Endodermal cell (in vitro differentiated cells): ENCODE data around the gene FARSB. TPM values are rescaled to one million over a fixed set of nuclear protein-coding genes. Genes with fewer than 3 reads are reported as not detected.

Experiments
- DNase-seq: peaks from one replicate; pipeline ENCODE4 v3.0.0-alpha.2; 2017
- H3K27ac ChIP-seq: 2 replicates; pipeline ENCODE4 v1.5.1; 2013; ENCODE audit warnings: mild to moderate bottlenecking, low read depth, low read length, moderate library complexity
- H3K27me3 ChIP-seq: 2 replicates; pipeline ENCODE4 v1.6.1; 2013; ENCODE audit warnings: mild to moderate bottlenecking, low read length, moderate library complexity; ENCODE audit not compliant: insufficient read depth, control insufficient read depth, poor library complexity, severe bottlenecking
- H3K36me3 ChIP-seq: 2 replicates; pipeline ENCODE4 v1.7.0; 2013; ENCODE audit warnings: mild to moderate bottlenecking, low read length, moderate library complexity; ENCODE audit not compliant: control insufficient read depth, insufficient read depth
- H3K4me1 ChIP-seq: one replicate; pipeline ENCODE4 v1.7.0; 2013; ENCODE audit warnings: low read length; ENCODE audit not compliant: control insufficient read depth, insufficient read depth
- H3K4me3 ChIP-seq: 2 replicates; pipeline ENCODE4 v1.5.1; 2013; ENCODE audit warnings: mild to moderate bottlenecking, low read length, moderate library complexity
- H3K9ac ChIP-seq: 2 replicates; pipeline ENCODE4 v1.6.1; 2013; ENCODE audit warnings: mild to moderate bottlenecking, low read length, moderate library complexity; ENCODE audit not compliant: poor library complexity, severe bottlenecking; ENCODE audit errors: extremely low read depth
- H3K9me3 ChIP-seq: 2 replicates; pipeline ENCODE4 v1.6.1; 2013; ENCODE audit warnings: mild to moderate bottlenecking, low read length, moderate library complexity; ENCODE audit not compliant: control insufficient read depth
- H3K27ac Mint-ChIP-seq: 2 replicates; pipeline ENCODE4 v1.8.0; 2020; ENCODE audit warnings: mixed read lengths
- H3K27me3 Mint-ChIP-seq: 2 replicates; pipeline ENCODE4 v1.8.0; 2021; ENCODE audit warnings: mild to moderate bottlenecking, mixed read lengths; ENCODE audit not compliant: insufficient read depth
- H3K36me3 Mint-ChIP-seq: 2 replicates; pipeline ENCODE4 v1.8.0; 2020; ENCODE audit warnings: low read depth, mixed read lengths
- H3K4me1 Mint-ChIP-seq: 2 replicates; pipeline ENCODE4 v1.8.0; 2020; ENCODE audit warnings: mixed read lengths
- H3K4me3 Mint-ChIP-seq: 2 replicates; pipeline ENCODE4 v1.8.0; 2020; ENCODE audit warnings: mild to moderate bottlenecking, moderate library complexity, mixed read lengths
- H3K9me3 Mint-ChIP-seq: 2 replicates; pipeline ENCODE4 v1.8.0; 2020; ENCODE audit warnings: mild to moderate bottlenecking, mixed read lengths
- WGBS, 2 experiments: methylation state at CpG; one replicate each; pipeline versions ENCODE4 v1.1.5 to v1.1.7; 2013; ENCODE audit warnings: missing lambda C conversion rate in 2 of 2, mixed read lengths in 1 of 2; ENCODE audit not compliant: insufficient coverage in 1 of 2, insufficient read length in 1 of 2; 5-methylcytosine and 5-hydroxymethylcytosine counted together
- total RNA-seq, 2 donors: library from RNA; stranded (reverse); fragmentation: NEBNext Ultra II Directional in 1 of 2; extraction: Animal tissue kit (Norgen Biotek cat#: 25700) in 1 of 2; gene quantifications; 2 replicates in 1 of 2; 3 replicates in 1 of 2; pipeline ENCODE4 v1.2.1, GENCODE V29; 2021
- TF ChIP-seq, protein P1 (sequence below): fragments of 200-600 bp; sonication (generic); conservative IDR thresholded peaks from 2 replicates; pipeline ENCODE4 v1.5.0; 2021; ENCODE audit warnings: antibody characterized with exemption, mild to moderate bottlenecking

The FARSB gene
- total RNA-seq, 2 donors from 2014 or later = 15.9 to 18.3 TPM

DNA sequence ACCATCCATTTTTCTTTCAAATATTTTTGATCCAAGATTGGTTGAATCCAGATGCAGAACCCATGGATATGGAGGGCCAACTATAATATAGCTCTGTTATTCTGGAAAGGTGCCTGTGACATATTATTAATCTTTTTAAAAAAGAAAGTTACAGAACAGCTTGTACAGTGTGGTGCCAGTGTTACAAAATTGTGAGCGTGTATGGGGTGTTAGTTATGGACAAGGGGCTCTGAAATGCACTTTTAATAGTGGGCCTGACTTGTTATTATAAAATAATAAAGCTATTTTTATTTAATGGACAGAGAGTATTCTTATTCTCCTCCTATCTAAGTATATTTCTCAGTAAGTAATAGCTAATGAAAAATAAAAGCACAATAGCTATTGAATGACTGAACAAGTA, 111.2 kb downstream of the FARSB start:
- Mint-ChIP-seq H3K9me3 (no peaks in the 10 kb centered on the region), H3K36me3 (no peaks in the 10 kb centered on the region), H3K4me1 (no peaks in the 10 kb centered on the region), H3K27me3 (peaks cover 7% of the 10 kb centered on the region), H3K4me3 (no peak overlapping the region), H3K27ac (no peak overlapping the region)
- Histone ChIP-seq H3K4me1 (no peaks in the 10 kb centered on the region), H3K4me3 (no peak overlapping the region), H3K36me3 (no peaks in the 10 kb centered on the region), H3K9ac (no peak overlapping the region), H3K27me3 (no peaks in the 10 kb centered on the region), H3K9me3 (no peaks in the 10 kb centered on the region), H3K27ac (no peak overlapping the region)
- DNase-seq = no peak
- 100% methylated on average over 1 of the region's 1 CpG; no CpG with 5 or more reads in 1 of the 2 experiments for WGBS, 2 experiments
- TF ChIP-seq, protein P1, sequence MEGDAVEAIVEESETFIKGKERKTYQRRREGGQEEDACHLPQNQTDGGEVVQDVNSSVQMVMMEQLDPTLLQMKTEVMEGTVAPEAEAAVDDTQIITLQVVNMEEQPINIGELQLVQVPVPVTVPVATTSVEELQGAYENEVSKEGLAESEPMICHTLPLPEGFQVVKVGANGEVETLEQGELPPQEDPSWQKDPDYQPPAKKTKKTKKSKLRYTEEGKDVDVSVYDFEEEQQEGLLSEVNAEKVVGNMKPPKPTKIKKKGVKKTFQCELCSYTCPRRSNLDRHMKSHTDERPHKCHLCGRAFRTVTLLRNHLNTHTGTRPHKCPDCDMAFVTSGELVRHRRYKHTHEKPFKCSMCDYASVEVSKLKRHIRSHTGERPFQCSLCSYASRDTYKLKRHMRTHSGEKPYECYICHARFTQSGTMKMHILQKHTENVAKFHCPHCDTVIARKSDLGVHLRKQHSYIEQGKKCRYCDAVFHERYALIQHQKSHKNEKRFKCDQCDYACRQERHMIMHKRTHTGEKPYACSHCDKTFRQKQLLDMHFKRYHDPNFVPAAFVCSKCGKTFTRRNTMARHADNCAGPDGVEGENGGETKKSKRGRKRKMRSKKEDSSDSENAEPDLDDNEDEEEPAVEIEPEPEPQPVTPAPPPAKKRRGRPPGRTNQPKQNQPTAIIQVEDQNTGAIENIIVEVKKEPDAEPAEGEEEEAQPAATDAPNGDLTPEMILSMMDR = no peak

DNA sequence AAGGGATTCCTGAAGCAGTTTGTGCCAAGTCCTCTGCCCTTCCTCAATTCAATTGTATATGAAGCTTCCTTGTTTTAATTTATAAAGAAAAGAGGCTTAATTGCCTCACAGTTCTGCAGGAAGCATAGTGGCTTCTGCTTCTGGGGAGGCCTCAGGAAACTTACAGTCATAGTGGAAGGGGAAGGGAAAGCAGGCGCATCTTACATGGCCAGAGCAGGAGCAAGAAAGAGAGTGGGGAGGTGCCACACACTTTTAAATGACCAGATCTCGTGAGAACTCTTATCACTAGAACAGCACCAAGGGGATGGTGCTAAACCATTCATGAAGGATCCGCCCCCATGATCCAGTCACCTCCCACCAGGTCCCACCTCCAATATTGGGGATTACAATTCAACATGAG, 117.4 kb downstream of the FARSB start:
- Histone ChIP-seq H3K9me3 (no peaks in the 10 kb centered on the region), H3K27me3 (no peaks in the 10 kb centered on the region), H3K36me3 (no peaks in the 10 kb centered on the region), H3K4me3 (no peak overlapping the region), H3K9ac (no peak overlapping the region), H3K4me1 (no peaks in the 10 kb centered on the region), H3K27ac (no peak overlapping the region)
- Mint-ChIP-seq H3K9me3 (no peaks in the 10 kb centered on the region), H3K4me1 (no peaks in the 10 kb centered on the region), H3K36me3 (no peaks in the 10 kb centered on the region), H3K27me3 (peaks cover 2% of the 10 kb centered on the region), H3K4me3 (no peak overlapping the region), H3K27ac (no peak overlapping the region)
- 94 to 95% methylated on average over 3 of the region's 3 CpGs for WGBS, 2 experiments
- TF ChIP-seq, protein P1 = no peak
- no peak for DNase-seq

DNA sequence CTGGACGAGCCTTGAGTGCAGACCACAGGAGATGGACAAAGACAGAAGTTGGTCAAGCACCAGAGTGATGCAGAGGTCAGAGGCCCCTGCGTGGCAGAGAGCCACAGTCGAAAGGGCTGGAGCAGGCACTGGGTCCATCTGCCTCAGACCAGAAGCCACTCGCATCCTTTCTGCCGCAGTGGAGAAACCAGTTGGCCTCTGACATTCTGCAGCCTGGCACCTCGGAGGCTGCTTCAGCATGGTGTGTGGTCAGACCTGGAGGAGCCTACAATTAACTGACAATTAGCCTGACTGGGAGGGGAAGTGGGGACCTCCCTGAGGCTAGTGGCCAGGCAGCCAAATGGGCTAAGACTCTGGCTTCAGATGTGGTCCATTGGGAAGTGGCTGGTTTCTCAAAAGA, 120.4 kb downstream of the FARSB start:
- no peaks in the 10 kb centered on the region for H3K36me3 Mint-ChIP-seq
- H3K4me3 Mint-ChIP-seq = no peak overlapping the region
- 86 to 89% methylated on average over 3 to 6 of the region's 6 CpGs for WGBS, 2 experiments
- TF ChIP-seq, protein P1 = no peak
- no peak overlapping the region for H3K4me3 ChIP-seq
- H3K9ac ChIP-seq = no peak overlapping the region
- no peaks in the 10 kb centered on the region for H3K9me3 Mint-ChIP-seq
- no peak overlapping the region for H3K27ac ChIP-seq
- no peaks in the 10 kb centered on the region for H3K36me3 ChIP-seq
- no peaks in the 10 kb centered on the region for H3K9me3 ChIP-seq
- H3K27me3 ChIP-seq = no peaks in the 10 kb centered on the region
- no peaks in the 10 kb centered on the region for H3K4me1 Mint-ChIP-seq
- no peak overlapping the region for H3K27ac Mint-ChIP-seq
- DNase-seq = no peak
- H3K4me1 ChIP-seq = no peaks in the 10 kb centered on the region
- H3K27me3 Mint-ChIP-seq = peaks cover 4% of the 10 kb centered on the region
